Liver (tissue), 3 donors: ENCODE measurements around the gene TESMIN.

ENCODE experiments used
- CTCF ChIP-seq: fragments of 150-350 bp; IDR thresholded peaks from 2 replicates; pipeline ENCODE4 v1.5.1; 2017; ENCODE audit warnings: improper control_type of control experiment, low read depth, low read length; ENCODE audit not compliant: missing input control
- RAD21 ChIP-seq, 2 donors: IDR thresholded peaks; 2 replicates each; pipeline ENCODE4 v1.6.1; 2016; ENCODE audit warnings: antibody characterized with exemption in 2 of 2, mild to moderate bottlenecking in 2 of 2
- YY1 ChIP-seq: IDR thresholded peaks from 2 replicates; pipeline ENCODE4 v1.6.1; 2016; ENCODE audit warnings: antibody characterized with exemption, mild to moderate bottlenecking
- TF ChIP-seq, protein P1 (sequence below): IDR thresholded peaks from 2 replicates; pipeline ENCODE4 v1.6.1; 2016; ENCODE audit warnings: antibody characterized with exemption
- TF ChIP-seq, protein P2 (sequence below): IDR thresholded peaks from 2 replicates; pipeline ENCODE4 v1.6.1; 2016; ENCODE audit warnings: antibody characterized with exemption, mild to moderate bottlenecking
- donor health status: healthy.
- donor health status: healthy.

DNA sequence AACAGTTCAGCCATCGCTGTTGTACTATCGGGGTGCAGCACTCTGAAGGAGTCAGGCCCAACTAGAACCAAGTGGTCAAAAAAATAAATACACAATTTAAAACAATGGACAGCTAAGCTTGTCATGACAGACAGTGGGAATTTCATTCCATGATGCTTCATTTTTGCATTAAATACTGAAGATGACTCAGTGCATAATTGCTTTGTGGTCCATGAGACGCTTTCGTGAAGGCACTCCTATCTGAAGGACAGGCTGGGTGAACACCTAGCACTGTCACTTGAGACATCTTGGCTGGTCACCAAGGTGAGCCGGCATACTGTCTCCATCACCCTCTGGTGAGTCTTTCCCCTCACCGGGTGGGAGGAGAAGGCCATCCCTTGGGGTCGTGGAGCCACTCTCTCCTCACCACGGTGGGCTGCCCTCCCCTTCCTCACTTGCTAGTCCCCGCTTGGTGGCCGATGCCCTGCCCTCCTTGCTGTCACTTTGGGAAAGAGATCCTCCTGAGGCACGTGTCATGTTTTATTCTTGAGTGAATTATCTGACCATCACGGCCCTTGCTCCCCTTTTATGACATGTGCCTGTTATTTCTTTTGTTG is 4.9 kb upstream of the TESMIN start:
- TF ChIP-seq CTCF (no peak), RAD21 (IDR thresholded peaks at IDR 0.05) (no peak), YY1 (no peak)
- TF ChIP-seq, protein P1, sequence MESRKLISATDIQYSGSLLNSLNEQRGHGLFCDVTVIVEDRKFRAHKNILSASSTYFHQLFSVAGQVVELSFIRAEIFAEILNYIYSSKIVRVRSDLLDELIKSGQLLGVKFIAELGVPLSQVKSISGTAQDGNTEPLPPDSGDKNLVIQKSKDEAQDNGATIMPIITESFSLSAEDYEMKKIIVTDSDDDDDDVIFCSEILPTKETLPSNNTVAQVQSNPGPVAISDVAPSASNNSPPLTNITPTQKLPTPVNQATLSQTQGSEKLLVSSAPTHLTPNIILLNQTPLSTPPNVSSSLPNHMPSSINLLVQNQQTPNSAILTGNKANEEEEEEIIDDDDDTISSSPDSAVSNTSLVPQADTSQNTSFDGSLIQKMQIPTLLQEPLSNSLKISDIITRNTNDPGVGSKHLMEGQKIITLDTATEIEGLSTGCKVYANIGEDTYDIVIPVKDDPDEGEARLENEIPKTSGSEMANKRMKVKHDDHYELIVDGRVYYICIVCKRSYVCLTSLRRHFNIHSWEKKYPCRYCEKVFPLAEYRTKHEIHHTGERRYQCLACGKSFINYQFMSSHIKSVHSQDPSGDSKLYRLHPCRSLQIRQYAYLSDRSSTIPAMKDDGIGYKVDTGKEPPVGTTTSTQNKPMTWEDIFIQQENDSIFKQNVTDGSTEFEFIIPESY = no peak
- TF ChIP-seq, protein P2, sequence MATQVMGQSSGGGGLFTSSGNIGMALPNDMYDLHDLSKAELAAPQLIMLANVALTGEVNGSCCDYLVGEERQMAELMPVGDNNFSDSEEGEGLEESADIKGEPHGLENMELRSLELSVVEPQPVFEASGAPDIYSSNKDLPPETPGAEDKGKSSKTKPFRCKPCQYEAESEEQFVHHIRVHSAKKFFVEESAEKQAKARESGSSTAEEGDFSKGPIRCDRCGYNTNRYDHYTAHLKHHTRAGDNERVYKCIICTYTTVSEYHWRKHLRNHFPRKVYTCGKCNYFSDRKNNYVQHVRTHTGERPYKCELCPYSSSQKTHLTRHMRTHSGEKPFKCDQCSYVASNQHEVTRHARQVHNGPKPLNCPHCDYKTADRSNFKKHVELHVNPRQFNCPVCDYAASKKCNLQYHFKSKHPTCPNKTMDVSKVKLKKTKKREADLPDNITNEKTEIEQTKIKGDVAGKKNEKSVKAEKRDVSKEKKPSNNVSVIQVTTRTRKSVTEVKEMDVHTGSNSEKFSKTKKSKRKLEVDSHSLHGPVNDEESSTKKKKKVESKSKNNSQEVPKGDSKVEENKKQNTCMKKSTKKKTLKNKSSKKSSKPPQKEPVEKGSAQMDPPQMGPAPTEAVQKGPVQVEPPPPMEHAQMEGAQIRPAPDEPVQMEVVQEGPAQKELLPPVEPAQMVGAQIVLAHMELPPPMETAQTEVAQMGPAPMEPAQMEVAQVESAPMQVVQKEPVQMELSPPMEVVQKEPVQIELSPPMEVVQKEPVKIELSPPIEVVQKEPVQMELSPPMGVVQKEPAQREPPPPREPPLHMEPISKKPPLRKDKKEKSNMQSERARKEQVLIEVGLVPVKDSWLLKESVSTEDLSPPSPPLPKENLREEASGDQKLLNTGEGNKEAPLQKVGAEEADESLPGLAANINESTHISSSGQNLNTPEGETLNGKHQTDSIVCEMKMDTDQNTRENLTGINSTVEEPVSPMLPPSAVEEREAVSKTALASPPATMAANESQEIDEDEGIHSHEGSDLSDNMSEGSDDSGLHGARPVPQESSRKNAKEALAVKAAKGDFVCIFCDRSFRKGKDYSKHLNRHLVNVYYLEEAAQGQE = no peak
